Mesothelial cell of epicardium (in vitro differentiated cells): ENCODE data around the gene MYO3A. TPM values are rescaled to one million over a fixed set of nuclear protein-coding genes. Genes with fewer than 3 reads are reported as not detected.

Experiments
- DNase-seq, 2 experiments: peaks; one replicate each; pipeline ENCODE4 v3.0.0; 2021; ENCODE audit warnings: low spot score in 2 of 2; ENCODE audit not compliant: unreplicated experiment in 2 of 2
- H3K27ac Mint-ChIP-seq: 2 replicates; pipeline ENCODE4 v1.8.0; 2021; ENCODE audit warnings: mixed read lengths
- H3K27me3 Mint-ChIP-seq: 2 replicates; pipeline ENCODE4 v1.8.0; 2021; ENCODE audit warnings: low read depth, mixed read lengths
- H3K36me3 Mint-ChIP-seq: 2 replicates; pipeline ENCODE4 v1.8.0; 2021; ENCODE audit warnings: mixed read lengths
- H3K4me1 Mint-ChIP-seq: 2 replicates; pipeline ENCODE4 v1.8.0; 2021; ENCODE audit warnings: mixed read lengths
- H3K4me3 Mint-ChIP-seq: 2 replicates; pipeline ENCODE4 v1.8.0; 2021; ENCODE audit warnings: mild to moderate bottlenecking, moderate library complexity, mixed read lengths
- H3K9me3 Mint-ChIP-seq: 2 replicates; pipeline ENCODE4 v1.8.0; 2021; ENCODE audit warnings: mixed read lengths
- CTCF ChIP-seq: fragments of 200-600 bp; sonication (generic); IDR thresholded peaks from one replicate; pipeline ENCODE4 v1.5.0; 2021; ENCODE audit warnings: antibody characterized with exemption; ENCODE audit not compliant: unreplicated experiment
- total RNA-seq: library from RNA; stranded (reverse); gene quantifications from 3 replicates; pipeline ENCODE4 v1.2.1, GENCODE V29; 2021

Gene MYO3A
- total RNA-seq, 1 donor from 2014 or later = 4.7 TPM

GRCh38 chr10:25934621-25935139 is 651 bp downstream of the MYO3A start:
- H3K27me3 Mint-ChIP-seq = peaks cover 5% of the 10 kb centered on the region
- DNase-seq = peak; percentile 42 to 63
- H3K4me3 Mint-ChIP-seq = peak overlapping the region; percentile 88
- peaks cover 7% of the 10 kb centered on the region for H3K9me3 Mint-ChIP-seq
- H3K36me3 Mint-ChIP-seq = no peaks in the 10 kb centered on the region
- peak overlapping the region; percentile 86 for H3K27ac Mint-ChIP-seq
- peak; percentile 31 for TF ChIP-seq CTCF
- H3K4me1 Mint-ChIP-seq = peaks cover 2% of the 10 kb centered on the region

- TF ChIP-seq CTCF = no peak
- Mint-ChIP-seq H3K36me3 (no peaks in the 10 kb centered on the region), H3K9me3 (no peaks in the 10 kb centered on the region)
Measured at GRCh38 chr10:25938405-25938804, 4.4 kb downstream of the MYO3A start.

GRCh38 chr10:25944771-25945170 is 10.7 kb downstream of the MYO3A start:
- Mint-ChIP-seq H3K36me3 (peaks cover 12% of the 10 kb centered on the region), H3K27me3 (no peaks in the 10 kb centered on the region), H3K4me1 (no peaks in the 10 kb centered on the region), H3K4me3 (no peak overlapping the region), H3K9me3 (peaks cover 23% of the 10 kb centered on the region), H3K27ac (no peak overlapping the region)
- TF ChIP-seq CTCF = no peak
- DNase-seq = no peak

More at GRCh38 chr10:25938405-25938804, 4.4 kb downstream of the MYO3A start:
- Mint-ChIP-seq H3K27me3 (peaks cover 5% of the 10 kb centered on the region), H3K4me3 (no peak overlapping the region), H3K27ac (no peak overlapping the region), H3K4me1 (peaks cover 2% of the 10 kb centered on the region)
- DNase-seq = no peak

- H3K27ac Mint-ChIP-seq = no peak overlapping the region
- no peaks in the 10 kb centered on the region for H3K27me3 Mint-ChIP-seq
- H3K4me1 Mint-ChIP-seq = no peaks in the 10 kb centered on the region
- no peak for DNase-seq
- no peak overlapping the region for H3K4me3 Mint-ChIP-seq
- peaks cover 12% of the 10 kb centered on the region for H3K9me3 Mint-ChIP-seq
- no peak for TF ChIP-seq CTCF
- peaks cover 10% of the 10 kb centered on the region for H3K36me3 Mint-ChIP-seq
Measured at GRCh38 chr10:25952857-25953256, 18.8 kb downstream of the MYO3A start.

GRCh38 chr10:25954851-25955250 is 20.8 kb downstream of the MYO3A start:
- Mint-ChIP-seq H3K27ac (no peak overlapping the region), H3K36me3 (peaks cover 13% of the 10 kb centered on the region), H3K27me3 (no peaks in the 10 kb centered on the region), H3K9me3 (peaks cover 22% of the 10 kb centered on the region), H3K4me1 (no peaks in the 10 kb centered on the region), H3K4me3 (no peak overlapping the region)
- DNase-seq = no peak
- TF ChIP-seq CTCF = no peak
